ENCODE data around the gene ZNF778. TPM values are rescaled to one million over a fixed set of nuclear protein-coding genes. Genes with fewer than 3 reads are reported as not detected.
"Not testable (repeated sequence)": the region's sequence is repeated elsewhere in the genome, so short reads cannot be mapped to it uniquely, and the experiment has no call there.

Gene ZNF778
- total RNA-seq, 1 donor, result 8.1 TPM

DNA sequence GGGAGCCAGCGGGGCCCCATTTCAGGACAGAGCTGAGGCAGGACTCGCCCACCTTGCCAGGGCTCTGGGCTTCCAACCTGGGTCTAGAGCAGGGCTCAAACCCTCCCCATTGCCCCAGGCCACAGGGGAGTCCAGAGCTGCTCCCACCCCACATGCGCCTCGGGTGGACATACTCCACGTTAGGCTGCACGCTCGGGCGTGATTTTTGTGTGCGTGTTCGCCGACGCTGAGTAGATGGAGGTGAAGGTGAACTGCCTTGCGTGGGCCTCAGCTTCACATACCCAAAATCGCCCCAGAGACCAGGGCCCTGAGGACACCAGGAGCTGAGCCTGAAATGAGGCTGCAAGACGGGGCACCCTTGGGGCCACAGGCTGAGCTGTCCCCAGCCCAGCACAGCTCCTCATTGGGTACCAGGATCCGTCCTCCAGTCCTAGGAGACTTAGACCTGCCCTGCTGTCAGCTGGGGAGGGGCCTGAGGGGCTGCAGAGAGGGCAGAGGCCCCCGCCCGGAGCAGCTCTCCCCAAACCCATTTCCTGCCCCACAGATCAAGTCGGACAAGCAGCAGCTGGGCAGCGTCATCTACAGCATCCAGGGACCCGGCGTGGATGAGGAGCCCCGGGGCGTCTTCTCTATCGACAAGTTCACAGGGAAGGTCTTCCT, 37.7 kb upstream of the ZNF778 start:
- no peak for DNase-seq (ENCODE audit: low read depth in 2 of 3, low spot score in 2 of 3)

- DNase-seq (ENCODE audit: low read depth in 2 of 3, low spot score in 2 of 3), result no peak
Observed at GRCh38 chr16:89183463-89183862, 34.0 kb upstream of the ZNF778 start.

DNA sequence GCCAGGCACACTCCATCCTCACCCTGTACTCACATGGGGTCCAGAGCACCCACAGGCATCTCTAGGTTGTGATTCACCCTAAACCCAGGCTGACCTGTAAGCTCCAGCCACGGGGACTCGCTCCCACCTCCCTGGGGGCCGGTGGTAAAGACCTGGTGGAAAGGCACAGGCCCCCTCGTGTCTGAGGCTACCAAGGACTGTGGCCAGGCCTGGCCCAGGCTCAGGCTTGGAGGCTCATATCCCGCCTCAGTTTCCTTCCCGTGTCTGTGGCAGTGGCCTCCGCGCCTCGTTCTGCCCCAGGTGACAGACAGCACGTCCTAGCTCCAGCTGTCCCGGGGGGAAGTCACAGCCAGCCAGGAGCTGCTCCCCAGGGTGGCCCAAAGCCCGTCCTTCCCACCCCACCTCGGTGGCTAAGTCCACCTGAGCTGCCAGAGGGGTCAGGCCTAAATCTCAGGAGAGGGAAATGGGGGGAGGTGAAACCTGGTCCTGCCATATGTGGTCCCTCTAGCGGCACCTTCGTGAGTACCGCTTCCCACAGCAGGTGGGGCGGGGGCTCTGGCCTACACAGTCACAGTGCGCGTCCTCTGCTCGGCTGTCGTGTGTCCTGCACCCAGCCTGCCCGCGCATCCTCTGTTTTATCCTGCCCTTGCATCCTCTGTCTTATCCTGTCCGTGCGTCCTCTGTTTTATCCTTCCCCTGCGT, 33.4 kb upstream of the ZNF778 start:
- DNase-seq (ENCODE audit: low read depth in 2 of 3, low spot score in 2 of 3), result no peak

- no peak for DNase-seq (ENCODE audit: low read depth in 2 of 3, low spot score in 2 of 3)
Observed at GRCh38 chr16:89184677-89184932, 32.9 kb upstream of the ZNF778 start.

DNA sequence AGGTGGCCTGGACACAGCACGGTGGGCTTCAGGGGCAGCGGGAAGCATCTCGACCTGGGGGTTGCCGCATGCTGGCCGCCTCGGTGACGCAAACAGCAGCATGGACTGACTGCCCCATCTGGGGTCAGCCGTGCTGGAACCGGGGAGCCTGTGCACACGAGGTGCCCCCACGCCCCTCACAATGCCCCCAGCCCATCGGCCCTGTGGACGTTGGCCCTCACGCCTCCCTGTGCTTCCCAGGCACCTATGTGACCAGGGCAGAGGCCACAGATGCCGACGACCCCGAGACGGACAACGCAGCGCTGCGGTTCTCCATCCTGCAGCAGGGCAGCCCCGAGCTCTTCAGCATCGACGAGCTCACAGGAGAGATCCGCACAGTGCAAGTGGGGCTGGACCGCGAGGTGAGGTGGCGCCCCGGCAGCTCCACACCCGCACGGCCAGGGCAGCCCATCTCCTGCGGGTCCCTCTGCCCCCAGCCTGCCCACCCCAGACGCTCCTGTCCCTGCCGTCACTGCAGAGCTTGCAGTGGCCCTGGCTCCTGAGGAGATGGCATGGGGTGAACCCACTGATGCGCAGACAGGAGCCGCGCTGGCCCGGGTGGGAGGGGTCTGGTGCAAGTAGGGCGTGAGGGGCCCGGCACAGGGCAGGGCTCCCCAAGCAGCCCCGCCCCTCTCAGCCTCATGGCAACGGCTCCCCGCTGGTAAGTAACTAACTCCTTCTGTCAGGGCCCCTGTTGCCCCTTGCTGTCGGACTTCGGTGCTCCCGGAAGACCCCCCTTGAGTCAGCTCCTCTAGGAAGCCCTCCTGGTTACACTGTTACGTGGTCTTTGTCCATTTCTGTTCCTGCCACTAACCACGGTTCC, 32.3 kb upstream of the ZNF778 start:
- peak in 1 of 3 donors; percentile 70 for DNase-seq (ENCODE audit: low read depth in 2 of 3, low spot score in 2 of 3)

DNA sequence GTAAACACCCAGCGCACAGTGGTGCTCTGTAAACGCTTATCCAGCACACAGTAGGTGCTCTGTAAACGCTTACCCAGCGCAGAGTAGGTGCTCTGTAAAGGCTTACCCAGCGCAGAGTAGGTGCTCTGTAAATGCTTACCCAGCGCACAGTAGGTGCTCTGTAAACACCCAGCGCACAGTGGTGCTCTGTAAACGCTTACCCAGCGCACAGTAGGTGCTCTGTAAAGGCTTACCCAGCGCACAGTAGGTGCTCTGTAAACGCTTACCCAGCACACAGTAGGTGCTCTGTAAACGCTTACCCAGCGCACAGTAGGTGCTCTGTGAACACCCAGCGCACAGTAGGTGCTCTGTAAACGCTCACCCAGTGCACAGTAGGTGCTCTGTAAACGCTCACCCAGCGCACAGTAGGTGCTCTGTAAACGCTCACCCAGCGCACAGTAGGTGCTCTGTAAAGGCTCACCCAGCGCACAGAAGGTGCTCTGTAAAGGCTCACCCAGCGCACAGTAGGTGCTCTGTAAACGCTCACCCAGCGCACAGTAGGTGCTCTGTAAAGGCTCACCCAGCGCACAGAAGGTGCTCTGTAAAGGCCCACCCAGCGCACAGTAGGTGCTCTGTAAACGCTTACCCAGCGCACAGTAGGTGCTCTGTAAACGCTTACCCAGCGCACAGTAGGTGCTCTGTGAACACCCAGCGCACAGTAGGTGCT, 31.5 kb upstream of the ZNF778 start:
- DNase-seq (ENCODE audit: low read depth in 2 of 3, low spot score in 2 of 3), result not testable (repeated sequence)

- not testable (repeated sequence) for DNase-seq (ENCODE audit: low read depth in 2 of 3, low spot score in 2 of 3)
Observed at GRCh38 chr16:89186593-89187031, 30.9 kb upstream of the ZNF778 start.

- peak in 1 of 3 donors; percentile 73 for DNase-seq (ENCODE audit: low read depth in 2 of 3, low spot score in 2 of 3)
Observed at GRCh38 chr16:89187032-89187769, 30.3 kb upstream of the ZNF778 start.

DNA sequence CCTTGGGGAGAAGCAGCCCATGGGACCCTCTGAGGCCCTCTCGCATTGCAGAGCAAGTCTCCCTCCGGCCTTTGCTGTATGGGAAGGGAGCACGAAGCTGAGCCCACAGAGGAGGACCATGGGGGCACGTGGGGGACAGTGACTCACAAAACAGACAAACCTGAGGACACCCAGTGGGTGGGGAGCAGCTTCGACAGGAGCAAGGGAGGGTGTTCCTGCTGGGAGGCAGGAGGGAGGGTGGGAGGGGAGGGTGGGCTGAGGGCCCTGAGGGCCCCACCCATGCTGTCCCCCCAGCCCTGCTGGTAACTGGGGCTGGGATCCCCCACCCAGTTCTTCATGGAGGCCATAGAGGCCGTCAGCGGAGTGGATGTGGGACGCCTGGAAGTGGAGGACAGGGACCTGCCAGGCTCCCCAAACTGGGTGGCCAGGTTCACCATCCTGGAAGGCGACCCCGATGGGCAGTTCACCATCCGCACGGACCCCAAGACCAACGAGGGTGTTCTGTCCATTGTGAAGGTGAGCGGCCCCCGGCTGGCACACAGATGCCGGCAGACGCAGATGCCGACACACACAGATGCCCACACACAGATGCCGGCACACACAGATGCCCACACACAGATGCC, 29.6 kb upstream of the ZNF778 start:
- peak in 1 of 3 donors; percentile 37 for DNase-seq (ENCODE audit: low read depth in 2 of 3, low spot score in 2 of 3)

- not testable (repeated sequence) for DNase-seq (ENCODE audit: low read depth in 2 of 3, low spot score in 2 of 3)
Observed at GRCh38 chr16:89188471-89189357, 28.8 kb upstream of the ZNF778 start.

- DNase-seq (ENCODE audit: low read depth in 2 of 3, low spot score in 2 of 3), result no peak
Observed at GRCh38 chr16:89189358-89190025, 28.0 kb upstream of the ZNF778 start.

GRCh38 chr16:89190150-89190958, 27.1 kb upstream of the ZNF778 start:
- DNase-seq (ENCODE audit: low read depth in 2 of 3, low spot score in 2 of 3), result no peak

DNA sequence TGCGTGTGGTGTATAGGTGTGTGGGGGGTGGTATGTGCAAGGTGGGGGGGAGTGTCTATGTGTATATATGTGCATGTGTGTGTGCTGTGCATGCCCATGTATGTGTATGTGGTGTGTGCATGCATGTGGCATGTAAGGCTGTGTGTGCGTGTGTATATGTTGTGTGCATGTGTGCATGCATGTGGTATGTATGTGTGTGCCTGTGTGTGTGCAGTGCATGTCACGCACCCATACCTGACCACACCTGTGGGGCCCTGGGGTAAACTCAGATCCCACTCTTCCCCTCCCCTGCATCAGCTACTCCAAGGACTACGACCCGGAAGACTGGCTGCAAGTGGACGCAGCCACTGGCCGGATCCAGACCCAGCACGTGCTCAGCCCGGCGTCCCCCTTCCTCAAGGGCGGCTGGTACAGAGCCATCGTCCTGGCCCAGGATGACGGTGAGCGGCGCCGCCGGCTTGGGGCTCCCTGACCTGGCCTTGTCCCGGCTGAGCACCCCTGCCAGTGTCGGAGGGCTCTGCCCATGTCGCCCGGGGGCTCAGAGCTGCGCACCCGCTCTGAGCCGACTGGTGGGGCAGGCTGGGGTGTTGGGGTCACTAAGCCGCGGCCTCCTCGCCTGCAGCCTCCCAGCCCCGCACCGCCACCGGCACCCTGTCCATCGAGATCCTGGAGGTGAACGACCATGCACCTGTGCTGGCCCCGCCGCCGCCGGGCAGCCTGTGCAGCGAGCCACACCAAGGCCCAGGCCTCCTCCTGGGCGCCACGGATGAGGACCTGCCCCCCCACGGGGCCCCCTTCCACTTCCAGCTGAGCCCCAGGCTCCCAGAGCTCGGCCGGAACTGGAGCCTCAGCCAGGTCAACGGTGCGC, 26.2 kb upstream of the ZNF778 start:
- DNase-seq (ENCODE audit: low read depth in 2 of 3, low spot score in 2 of 3), result no peak

DNA sequence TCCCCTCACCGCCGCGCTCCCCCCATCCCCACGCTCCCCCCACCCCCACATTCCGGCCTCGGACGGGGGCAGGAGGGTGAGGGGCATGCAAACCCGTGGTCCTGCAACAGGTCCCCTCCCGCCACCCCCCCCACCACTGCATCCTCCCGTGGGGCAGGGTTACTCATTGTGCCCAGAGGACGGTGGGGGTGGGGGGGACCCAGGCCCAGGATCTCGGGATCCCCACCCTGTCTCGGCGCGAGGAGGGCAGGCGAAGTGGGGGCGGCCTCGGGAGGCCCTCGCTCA, 25.7 kb upstream of the ZNF778 start:
- no peak for DNase-seq (ENCODE audit: low read depth in 2 of 3, low spot score in 2 of 3)

DNA sequence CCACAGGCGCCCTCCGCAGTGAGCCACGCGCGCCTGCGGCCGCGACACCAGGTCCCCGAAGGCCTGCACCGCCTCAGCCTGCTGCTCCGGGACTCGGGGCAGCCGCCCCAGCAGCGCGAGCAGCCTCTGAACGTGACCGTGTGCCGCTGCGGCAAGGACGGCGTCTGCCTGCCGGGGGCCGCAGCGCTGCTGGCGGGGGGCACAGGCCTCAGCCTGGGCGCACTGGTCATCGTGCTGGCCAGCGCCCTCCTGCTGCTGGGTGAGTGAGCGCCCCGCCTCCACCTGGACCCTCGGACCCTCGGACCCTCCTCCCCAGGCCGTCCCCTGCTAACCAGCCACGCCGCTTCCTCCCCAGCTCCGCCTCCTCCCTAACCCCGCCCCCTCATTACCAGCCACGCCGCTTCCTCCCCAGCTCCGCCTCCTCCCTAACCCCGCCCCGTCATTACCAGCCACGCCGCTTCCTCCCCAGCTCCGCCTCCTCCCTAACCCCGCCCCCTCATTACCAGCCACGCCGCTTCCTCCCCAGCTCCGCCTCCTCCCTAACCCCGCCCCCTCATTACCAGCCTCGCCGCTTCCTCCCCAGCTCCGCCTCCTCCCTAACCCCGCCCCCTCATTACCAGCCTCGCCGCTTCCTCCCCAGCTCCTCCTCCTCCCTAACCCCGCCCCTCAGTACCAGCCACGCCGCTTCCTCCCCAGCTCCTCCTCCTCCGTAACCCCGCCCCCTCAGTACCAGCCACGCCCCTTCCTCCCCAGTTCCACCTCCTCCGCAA, 25.1 kb upstream of the ZNF778 start:
- peak; percentile 74 to 87 (median 84) for DNase-seq (ENCODE audit: low read depth in 2 of 3, low spot score in 2 of 3)

- DNase-seq (ENCODE audit: low read depth in 2 of 3, low spot score in 2 of 3), result peak in 2 of 3 donors; percentile 66 to 82
Observed at GRCh38 chr16:89192956-89193575, 24.4 kb upstream of the ZNF778 start.

Measured in hematopoietic multipotent progenitor cell (in vitro differentiated cells).